GM21825 (cell line): ENCODE data around the gene IRX4.
"Not testable (repeated sequence)": the region's sequence is repeated elsewhere in the genome, so short reads cannot be mapped to it uniquely, and the experiment has no call there.

Experiments
- ATAC-seq: cut with Tn5 transposase; IDR thresholded peaks from one replicate; pipeline ENCODE4 v1.9.1; 2021; ENCODE audit warnings: mild to moderate bottlenecking, moderate library complexity; ENCODE audit not compliant: unreplicated experiment

IRX4 gene

GRCh38 chr5:1860949-1861348 is 21.8 kb downstream of the IRX4 start:
- no peak for ATAC-seq

GRCh38 chr5:1860021-1860610 is 22.6 kb downstream of the IRX4 start:
- no peak for ATAC-seq

- no peak for ATAC-seq
Measured at GRCh38 chr5:1859099-1859498, 23.6 kb downstream of the IRX4 start.

GRCh38 chr5:1858436-1858835 is 24.3 kb downstream of the IRX4 start:
- no peak for ATAC-seq

GRCh38 chr5:1857256-1857600 is 25.5 kb downstream of the IRX4 start:
- no peak for ATAC-seq

- ATAC-seq, result no peak
Measured at GRCh38 chr5:1856596-1857255, 26.0 kb downstream of the IRX4 start.

- ATAC-seq, result no peak
Measured at GRCh38 chr5:1855596-1855995, 27.1 kb downstream of the IRX4 start.

- no peak for ATAC-seq
Measured at GRCh38 chr5:1855075-1855474, 27.6 kb downstream of the IRX4 start.

GRCh38 chr5:1853531-1853930 is 29.2 kb downstream of the IRX4 start:
- no peak for ATAC-seq

- ATAC-seq, result no peak
Measured at GRCh38 chr5:1852324-1852947, 30.3 kb downstream of the IRX4 start.

GRCh38 chr5:1851290-1851934 is 31.3 kb downstream of the IRX4 start:
- no peak for ATAC-seq

GRCh38 chr5:1850324-1851154 is 32.2 kb downstream of the IRX4 start:
- ATAC-seq, result no peak

GRCh38 chr5:1847611-1848010 is 35.1 kb downstream of the IRX4 start:
- ATAC-seq, result no peak

GRCh38 chr5:1847056-1847455 is 35.7 kb downstream of the IRX4 start:
- no peak for ATAC-seq

- ATAC-seq, result no peak
Measured at GRCh38 chr5:1846583-1846982, 36.1 kb downstream of the IRX4 start.

- ATAC-seq, result no peak
Measured at GRCh38 chr5:1845696-1846095, 37.0 kb downstream of the IRX4 start.

GRCh38 chr5:1844708-1845436 is 37.9 kb downstream of the IRX4 start:
- no peak for ATAC-seq

GRCh38 chr5:1843761-1844160 is 39.0 kb downstream of the IRX4 start:
- ATAC-seq, result not testable (repeated sequence)

GRCh38 chr5:1842004-1842819 is 40.5 kb downstream of the IRX4 start:
- ATAC-seq, result no peak
